Suprapubic skin (tissue), 3 donors: ENCODE measurements around the gene PCBP3.

ENCODE experiments used
- EP300 ChIP-seq: sonication (generic); formaldehyde crosslinking; IDR thresholded peaks from one replicate; pipeline ENCODE4 v1.6.1; 2017; ENCODE audit warnings: antibody characterized with exemption
- POLR2A ChIP-seq, 2 donors: fragments of 450-650 bp; IDR thresholded peaks; one replicate each; pipeline ENCODE4 v1.6.1; 2017; ENCODE audit warnings: antibody characterized with exemption in 2 of 2, mild to moderate bottlenecking in 2 of 2, moderate library complexity in 2 of 2
- TF ChIP-seq, protein P1 (sequence below), 2 donors: fragments of 200-600 bp in 1 of 2; fragments of 450-650 bp in 1 of 2; sonication (generic) in 1 of 2; IDR thresholded peaks; one replicate each; pipeline ENCODE4 v1.5.1; 2016 to 2019; ENCODE audit warnings: antibody characterized with exemption in 2 of 2, mild to moderate bottlenecking in 1 of 2, moderate library complexity in 1 of 2

DNA sequence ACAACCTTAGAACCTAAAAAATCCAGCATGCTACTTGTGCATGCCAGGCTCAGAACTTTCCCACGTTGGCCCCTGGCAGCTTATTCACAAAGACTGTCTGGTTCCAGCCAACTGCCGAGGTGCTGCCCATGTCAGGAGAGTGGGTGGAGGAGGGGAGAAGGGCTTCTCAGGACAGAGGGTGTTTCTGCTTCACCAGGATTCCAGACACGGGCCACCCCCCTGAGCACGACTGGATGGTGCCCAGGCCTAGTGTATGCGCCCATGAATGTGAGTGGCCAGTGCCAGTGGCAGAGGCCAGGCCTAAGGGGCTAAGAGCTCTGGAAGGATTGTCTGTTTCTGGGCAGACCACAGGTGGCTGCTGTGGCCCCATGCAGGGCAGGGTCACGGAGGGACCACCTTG lies 189.9 kb downstream of the PCBP3 start:
- TF ChIP-seq POLR2A (IDR thresholded peaks at IDR 0.05): no peak
- TF ChIP-seq, protein P1, sequence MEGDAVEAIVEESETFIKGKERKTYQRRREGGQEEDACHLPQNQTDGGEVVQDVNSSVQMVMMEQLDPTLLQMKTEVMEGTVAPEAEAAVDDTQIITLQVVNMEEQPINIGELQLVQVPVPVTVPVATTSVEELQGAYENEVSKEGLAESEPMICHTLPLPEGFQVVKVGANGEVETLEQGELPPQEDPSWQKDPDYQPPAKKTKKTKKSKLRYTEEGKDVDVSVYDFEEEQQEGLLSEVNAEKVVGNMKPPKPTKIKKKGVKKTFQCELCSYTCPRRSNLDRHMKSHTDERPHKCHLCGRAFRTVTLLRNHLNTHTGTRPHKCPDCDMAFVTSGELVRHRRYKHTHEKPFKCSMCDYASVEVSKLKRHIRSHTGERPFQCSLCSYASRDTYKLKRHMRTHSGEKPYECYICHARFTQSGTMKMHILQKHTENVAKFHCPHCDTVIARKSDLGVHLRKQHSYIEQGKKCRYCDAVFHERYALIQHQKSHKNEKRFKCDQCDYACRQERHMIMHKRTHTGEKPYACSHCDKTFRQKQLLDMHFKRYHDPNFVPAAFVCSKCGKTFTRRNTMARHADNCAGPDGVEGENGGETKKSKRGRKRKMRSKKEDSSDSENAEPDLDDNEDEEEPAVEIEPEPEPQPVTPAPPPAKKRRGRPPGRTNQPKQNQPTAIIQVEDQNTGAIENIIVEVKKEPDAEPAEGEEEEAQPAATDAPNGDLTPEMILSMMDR (IDR thresholded peaks at IDR 0.05): no peak
- TF ChIP-seq EP300: no peak
